ENCODE data around the gene TBPL2. TPM values are rescaled to one million over a fixed set of nuclear protein-coding genes. Genes with fewer than 3 reads are reported as not detected.
"Not testable (repeated sequence)": the region's sequence is repeated elsewhere in the genome, so short reads cannot be mapped to it uniquely, and the experiment has no call there.

The TBPL2 gene
- total RNA-seq, 1 donor from 2014 or later = not detected

GRCh38 chr14:55383541-55384140, 56.8 kb downstream of the TBPL2 start:
- Mint-ChIP-seq H3K27me3 (ENCODE audit: low read depth) (no peaks in the 10 kb centered on the region), H3K27ac (ENCODE audit: unreplicated experiment) (no peak overlapping the region), H3K4me1 (no peaks in the 10 kb centered on the region), H3K36me3 (ENCODE audit: low read depth) (peaks cover 4% of the 10 kb centered on the region), H3K9me3 (no peaks in the 10 kb centered on the region), H3K4me3 (no peak overlapping the region)
- no peak for DNase-seq (ENCODE audit: low read depth, low spot score)
- no peak for TF ChIP-seq CTCF (conservative IDR thresholded peaks at IDR 0.05)

GRCh38 chr14:55383056-55383466, 57.4 kb downstream of the TBPL2 start:
- H3K36me3 Mint-ChIP-seq (ENCODE audit: low read depth); DNase-seq (ENCODE audit: low read depth, low spot score); H3K9me3 Mint-ChIP-seq; H3K4me1 Mint-ChIP-seq; H3K27me3 Mint-ChIP-seq (ENCODE audit: low read depth); H3K27ac Mint-ChIP-seq (ENCODE audit: unreplicated experiment); H3K4me3 Mint-ChIP-seq: not testable (repeated sequence)

GRCh38 chr14:55382483-55382882, 57.9 kb downstream of the TBPL2 start:
- Mint-ChIP-seq H3K4me1 (no peaks in the 10 kb centered on the region), H3K4me3 (no peak overlapping the region), H3K9me3 (no peaks in the 10 kb centered on the region), H3K27ac (ENCODE audit: unreplicated experiment) (no peak overlapping the region), H3K36me3 (ENCODE audit: low read depth) (peaks cover 4% of the 10 kb centered on the region), H3K27me3 (ENCODE audit: low read depth) (no peaks in the 10 kb centered on the region)
- TF ChIP-seq CTCF (conservative IDR thresholded peaks at IDR 0.05) = no peak
- DNase-seq (ENCODE audit: low read depth, low spot score) = no peak

- Mint-ChIP-seq H3K36me3 (ENCODE audit: low read depth) (peaks cover 4% of the 10 kb centered on the region), H3K27me3 (ENCODE audit: low read depth) (no peaks in the 10 kb centered on the region), H3K4me1 (no peaks in the 10 kb centered on the region), H3K9me3 (no peaks in the 10 kb centered on the region), H3K27ac (ENCODE audit: unreplicated experiment) (peak overlapping the region; percentile 38), H3K4me3 (no peak overlapping the region)
- TF ChIP-seq CTCF (conservative IDR thresholded peaks at IDR 0.05) = no peak
- DNase-seq (ENCODE audit: low read depth, low spot score) = no peak
These were observed 58.9 kb downstream of the TBPL2 start for GRCh38 chr14:55381561-55381960.

GRCh38 chr14:55381040-55381439, 59.4 kb downstream of the TBPL2 start:
- no peaks in the 10 kb centered on the region for H3K4me1 Mint-ChIP-seq
- no peak for DNase-seq (ENCODE audit: low read depth, low spot score)
- no peak overlapping the region for H3K27ac Mint-ChIP-seq (ENCODE audit: unreplicated experiment)
- H3K27me3 Mint-ChIP-seq (ENCODE audit: low read depth) = no peaks in the 10 kb centered on the region
- no peak overlapping the region for H3K4me3 Mint-ChIP-seq
- peaks cover 7% of the 10 kb centered on the region for H3K36me3 Mint-ChIP-seq (ENCODE audit: low read depth)
- no peaks in the 10 kb centered on the region for H3K9me3 Mint-ChIP-seq
- no peak for TF ChIP-seq CTCF (conservative IDR thresholded peaks at IDR 0.05)

- Mint-ChIP-seq H3K36me3 (ENCODE audit: low read depth) (peaks cover 7% of the 10 kb centered on the region), H3K9me3 (no peaks in the 10 kb centered on the region), H3K4me1 (no peaks in the 10 kb centered on the region), H3K4me3 (no peak overlapping the region), H3K27me3 (ENCODE audit: low read depth) (no peaks in the 10 kb centered on the region), H3K27ac (ENCODE audit: unreplicated experiment) (no peak overlapping the region)
- no peak for TF ChIP-seq CTCF (conservative IDR thresholded peaks at IDR 0.05)
- DNase-seq (ENCODE audit: low read depth, low spot score) = no peak
These were observed 63.2 kb downstream of the TBPL2 start for GRCh38 chr14:55377236-55377635.
